Keratinocyte (primary cell): ENCODE data around the gene GTPBP6.

Source experiments
- CTCF ChIP-seq, 3 experiments: IDR thresholded peaks in 1 of 3; conservative IDR thresholded peaks in 1 of 3; optimal IDR thresholded peaks in 1 of 3; 2 replicates in 2 of 3; 3 replicates in 1 of 3; pipeline versions ENCODE3 to v1.5.1; 2011; ENCODE audit warnings: low read length in 3 of 3, mild to moderate bottlenecking in 3 of 3, moderate library complexity in 2 of 3, control low read depth in 1 of 3, inconsistent platforms in 1 of 3; ENCODE audit not compliant: insufficient read depth in 2 of 3; ENCODE audit errors: extremely low read depth in 1 of 3
- EZH2 ChIP-seq: IDR thresholded peaks from one replicate; pipeline ENCODE4 v1.6.1; 2012; ENCODE audit warnings: inconsistent platforms, mild to moderate bottlenecking, low read length, moderate library complexity

- no peak for TF ChIP-seq EZH2
- no peak for TF ChIP-seq CTCF (optimal IDR thresholded peaks at IDR 0.05 in 1 of 3, IDR thresholded peaks at IDR 0.05 in 1 of 3, conservative IDR thresholded peaks at IDR 0.05 in 1 of 3; ENCODE audit: extremely low read depth in 1 of 3, insufficient read depth in 2 of 3, low read length in 3 of 3)
Observed at GRCh38 chrX:259692-260355, 58.8 kb downstream of the GTPBP6 start.
